H9 (cell line): ENCODE measurements around the gene CNPY2. TPM values are rescaled to one million over a fixed set of nuclear protein-coding genes. Genes with fewer than 3 reads are reported as not detected.

Experiments
- DNase-seq: peaks from one replicate; pipeline ENCODE4 v3.0.0-alpha.2; 2017
- H2AFZ ChIP-seq: one replicate; pipeline ENCODE4 v1.6.1; 2013; ENCODE audit warnings: mild to moderate bottlenecking, low read length, control low read depth, moderate library complexity
- H2AK5ac ChIP-seq: 2 replicates; pipeline ENCODE4 v1.6.1; 2013; ENCODE audit warnings: low read length, control low read depth, mixed read lengths; ENCODE audit not compliant: insufficient read length
- H2BK120ac ChIP-seq: one replicate; pipeline ENCODE4 v1.6.1; 2013; ENCODE audit warnings: low read depth, mild to moderate bottlenecking, low read length, control low read depth, inconsistent platforms; ENCODE audit not compliant: poor library complexity, severe bottlenecking
- H2BK12ac ChIP-seq: 2 replicates; pipeline ENCODE4 v1.6.1; 2013; ENCODE audit warnings: low read length, control low read depth, mixed read lengths, low read depth; ENCODE audit not compliant: insufficient read length
- H2BK15ac ChIP-seq: 2 replicates; pipeline ENCODE4 v1.6.1; 2013; ENCODE audit warnings: low read depth, low read length, control low read depth
- H2BK20ac ChIP-seq: one replicate; pipeline ENCODE4 v1.6.1; 2013; ENCODE audit warnings: low read depth, mild to moderate bottlenecking, low read length, control low read depth, inconsistent platforms; ENCODE audit not compliant: poor library complexity, severe bottlenecking
- H2BK5ac ChIP-seq: 2 replicates; pipeline ENCODE4 v1.6.1; 2013; ENCODE audit warnings: low read length, control low read depth, mixed read lengths; ENCODE audit not compliant: insufficient read length
- H3K14ac ChIP-seq: 2 replicates; pipeline ENCODE4 v1.6.1; 2013; ENCODE audit warnings: low read length, control low read depth; ENCODE audit not compliant: insufficient read depth
- H3K18ac ChIP-seq: 2 replicates; pipeline ENCODE4 v1.6.1; 2013; ENCODE audit warnings: low read depth, mild to moderate bottlenecking, mixed read lengths, low read length, control low read depth; ENCODE audit not compliant: insufficient read length
- H3K23ac ChIP-seq: 2 replicates; pipeline ENCODE4 v1.6.1; 2013; ENCODE audit warnings: low read length, control low read depth, mixed read lengths, low read depth; ENCODE audit not compliant: insufficient read length
- H3K23me2 ChIP-seq: 2 replicates; pipeline ENCODE4 v1.6.1; 2013; ENCODE audit warnings: low read depth, mild to moderate bottlenecking, mixed read lengths, low read length, control low read depth; ENCODE audit not compliant: insufficient read length, poor library complexity, severe bottlenecking
- H3K27ac ChIP-seq: 2 replicates; pipeline ENCODE4 v1.5.1; 2013; ENCODE audit warnings: low read length, control low read depth, mixed read lengths, low read depth; ENCODE audit not compliant: insufficient read length
- H3K27me3 ChIP-seq: 2 replicates; pipeline ENCODE4 v1.6.1; 2013; ENCODE audit warnings: low read length, control low read depth, inconsistent platforms; ENCODE audit not compliant: insufficient read depth
- H3K4ac ChIP-seq: 2 replicates; pipeline ENCODE4 v1.6.1; 2013; ENCODE audit warnings: low read depth, mild to moderate bottlenecking, control low read depth, inconsistent platforms, low read length, moderate library complexity
- H3K4me1 ChIP-seq: 2 replicates; pipeline ENCODE4 v1.6.1; 2013; ENCODE audit warnings: low read length, control low read depth, inconsistent platforms; ENCODE audit not compliant: insufficient read depth
- H3K4me2 ChIP-seq: 2 replicates; pipeline ENCODE4 v1.6.1; 2013; ENCODE audit warnings: low read length, control low read depth, mixed read lengths; ENCODE audit not compliant: insufficient read length, insufficient read depth
- H3K56ac ChIP-seq: 2 replicates; pipeline ENCODE4 v1.6.1; 2013; ENCODE audit warnings: low read depth, mild to moderate bottlenecking, mixed read lengths, low read length, control low read depth; ENCODE audit not compliant: insufficient read length
- H3K79me1 ChIP-seq: 2 replicates; pipeline ENCODE4 v1.6.1; 2013; ENCODE audit warnings: low read depth, mild to moderate bottlenecking, moderate library complexity, low read length, control low read depth, inconsistent platforms; ENCODE audit not compliant: insufficient read depth, poor library complexity, severe bottlenecking
- H3K79me2 ChIP-seq: 2 replicates; pipeline ENCODE4 v1.6.1; 2013; ENCODE audit warnings: low read length, control low read depth, inconsistent platforms; ENCODE audit not compliant: insufficient read depth
- H3K9ac ChIP-seq: 2 replicates; pipeline ENCODE4 v1.6.1; 2013; ENCODE audit warnings: low read length, control low read depth, mixed read lengths; ENCODE audit not compliant: insufficient read length; ENCODE audit errors: extremely low read depth
- H3K9me3 ChIP-seq: one replicate; pipeline ENCODE4 v1.6.1; 2013; ENCODE audit warnings: low read depth, low read length, inconsistent platforms; ENCODE audit not compliant: control insufficient read depth
- H3T11ph ChIP-seq: one replicate; pipeline ENCODE4 v1.6.1; 2013; ENCODE audit warnings: mild to moderate bottlenecking, low read length, control low read depth, inconsistent platforms
- H4K20me1 ChIP-seq: one replicate; pipeline ENCODE4 v1.6.1; 2013; ENCODE audit not compliant: control insufficient read depth, insufficient read length, insufficient read depth
- H4K5ac ChIP-seq: 2 replicates; pipeline ENCODE4 v1.6.1; 2013; ENCODE audit warnings: low read depth, mild to moderate bottlenecking, mixed read lengths, low read length, control low read depth; ENCODE audit not compliant: insufficient read length
- H4K8ac ChIP-seq: replicated peaks from 2 replicates; pipeline ENCODE4 v1.6.1; 2013; ENCODE audit warnings: low read length, control low read depth, mixed read lengths, low read depth; ENCODE audit not compliant: insufficient read length
- H4K91ac ChIP-seq: 2 replicates; pipeline ENCODE4 v1.6.1; 2013; ENCODE audit warnings: low read depth, mild to moderate bottlenecking, moderate library complexity, mixed read lengths, low read length, control low read depth; ENCODE audit not compliant: insufficient read length
- H3K27ac Mint-ChIP-seq, 3 experiments: 2 replicates in 2 of 3; 3 replicates in 1 of 3; pipeline ENCODE4 v1.8.0; 2020 to 2021; ENCODE audit warnings: mixed read lengths in 3 of 3, mild to moderate bottlenecking in 1 of 3, moderate library complexity in 1 of 3
- H3K27me3 Mint-ChIP-seq: 2 replicates; pipeline ENCODE4 v1.8.0; 2021; ENCODE audit warnings: low read depth, mild to moderate bottlenecking, moderate library complexity, mixed read lengths
- H3K36me3 Mint-ChIP-seq, 3 experiments: 2 replicates in 2 of 3; 3 replicates in 1 of 3; pipeline ENCODE4 v1.8.0; 2020 to 2021; ENCODE audit warnings: low read depth in 3 of 3, mixed read lengths in 3 of 3; ENCODE audit not compliant: insufficient read depth in 1 of 3
- H3K4me1 Mint-ChIP-seq, 2 experiments: 2 replicates each; pipeline ENCODE4 v1.8.0; 2020; ENCODE audit warnings: mixed read lengths in 2 of 2
- H3K4me3 Mint-ChIP-seq, 2 experiments: 2 replicates in 1 of 2; 3 replicates in 1 of 2; pipeline ENCODE4 v1.8.0; 2020 to 2021; ENCODE audit warnings: mild to moderate bottlenecking in 2 of 2, mixed read lengths in 2 of 2, moderate library complexity in 1 of 2
- H3K9me3 Mint-ChIP-seq, 2 experiments: 2 replicates in 1 of 2; 3 replicates in 1 of 2; pipeline ENCODE4 v1.8.0; 2020; ENCODE audit warnings: mild to moderate bottlenecking in 2 of 2, mixed read lengths in 2 of 2, moderate library complexity in 1 of 2
- WGBS: extraction: QIAGEN DNeasy Blood & Tissue Kit; methylation state at CpG from one replicate; pipeline ENCODE4 v1.1.7; 2013; ENCODE audit warnings: missing lambda C conversion rate, low lambda C conversion rate, mixed read lengths; ENCODE audit not compliant: insufficient read length; ENCODE audit errors: extremely low coverage; 5-methylcytosine and 5-hydroxymethylcytosine counted together
- total RNA-seq: library from RNA; stranded (reverse); gene quantifications from 2 replicates; pipeline ENCODE4 v1.2.1, GENCODE V29; 2021
- TF ChIP-seq, protein P1 (sequence below): fragments of 200-600 bp; sonication (generic); conservative IDR thresholded peaks from 3 replicates; pipeline ENCODE4 v1.8.0; 2021; ENCODE audit warnings: antibody characterized with exemption, mild to moderate bottlenecking

Gene CNPY2
- total RNA-seq, 1 experiment from 2014 or later = 221 TPM

DNA sequence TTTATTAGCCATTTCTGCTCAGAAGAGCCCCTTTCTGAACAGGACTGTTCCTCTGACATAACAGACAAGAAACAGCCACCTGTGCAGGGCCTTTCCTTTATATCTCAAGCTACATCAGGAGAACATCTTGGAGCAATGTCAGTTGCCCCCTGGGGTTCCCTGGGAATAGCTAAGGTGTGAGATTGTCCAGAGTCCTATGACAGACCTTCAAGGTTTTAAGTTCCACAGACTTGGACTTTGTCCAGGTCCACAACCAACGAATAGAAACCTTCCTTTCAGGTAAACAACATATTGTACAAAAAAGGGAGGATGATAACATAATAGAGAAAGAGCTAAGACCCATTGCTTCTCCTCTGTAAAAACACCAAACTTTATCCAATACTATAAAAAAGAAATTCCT lies 25.8 kb upstream of the CNPY2 start:
- Histone ChIP-seq H2BK120ac (no peak overlapping the region), H3K27ac (no peak overlapping the region), H3K27me3 (no peaks in the 10 kb centered on the region), H3K23ac (no peak overlapping the region), H4K20me1 (no peaks in the 10 kb centered on the region), H2BK15ac (no peak overlapping the region), H3K79me2 (no peaks in the 10 kb centered on the region), H3K79me1 (no peaks in the 10 kb centered on the region), H3T11ph (no peak overlapping the region), H3K18ac (no peak overlapping the region), H3K9ac (no peak overlapping the region), H4K91ac (no peak overlapping the region), H2BK12ac (no peak overlapping the region), H3K9me3 (no peaks in the 10 kb centered on the region), H3K4me1 (peaks cover 21% of the 10 kb centered on the region), H2AFZ (no peak overlapping the region), H4K8ac (no peak overlapping the region), H3K14ac (no peak overlapping the region), H4K5ac (no peak overlapping the region), H3K56ac (no peak overlapping the region), H2BK5ac (no peak overlapping the region), H3K4me2 (no peak overlapping the region), H3K23me2 (no peaks in the 10 kb centered on the region), H2BK20ac (no peak overlapping the region), H2AK5ac (no peak overlapping the region), H3K4ac (no peak overlapping the region)
- Mint-ChIP-seq H3K36me3 (peaks cover 2 to 41% (median 28%) of the 10 kb centered on the region in 3 experiments; a peak in 6 of 7 replicates), H3K4me3 (no peak overlapping the region), H3K27me3 (peaks cover 11% of the 10 kb centered on the region), H3K27ac (no peak overlapping the region), H3K9me3 (no peaks in the 10 kb centered on the region), H3K4me1 (peaks cover 27 to 30% of the 10 kb centered on the region in 2 experiments)
- TF ChIP-seq, protein P1, sequence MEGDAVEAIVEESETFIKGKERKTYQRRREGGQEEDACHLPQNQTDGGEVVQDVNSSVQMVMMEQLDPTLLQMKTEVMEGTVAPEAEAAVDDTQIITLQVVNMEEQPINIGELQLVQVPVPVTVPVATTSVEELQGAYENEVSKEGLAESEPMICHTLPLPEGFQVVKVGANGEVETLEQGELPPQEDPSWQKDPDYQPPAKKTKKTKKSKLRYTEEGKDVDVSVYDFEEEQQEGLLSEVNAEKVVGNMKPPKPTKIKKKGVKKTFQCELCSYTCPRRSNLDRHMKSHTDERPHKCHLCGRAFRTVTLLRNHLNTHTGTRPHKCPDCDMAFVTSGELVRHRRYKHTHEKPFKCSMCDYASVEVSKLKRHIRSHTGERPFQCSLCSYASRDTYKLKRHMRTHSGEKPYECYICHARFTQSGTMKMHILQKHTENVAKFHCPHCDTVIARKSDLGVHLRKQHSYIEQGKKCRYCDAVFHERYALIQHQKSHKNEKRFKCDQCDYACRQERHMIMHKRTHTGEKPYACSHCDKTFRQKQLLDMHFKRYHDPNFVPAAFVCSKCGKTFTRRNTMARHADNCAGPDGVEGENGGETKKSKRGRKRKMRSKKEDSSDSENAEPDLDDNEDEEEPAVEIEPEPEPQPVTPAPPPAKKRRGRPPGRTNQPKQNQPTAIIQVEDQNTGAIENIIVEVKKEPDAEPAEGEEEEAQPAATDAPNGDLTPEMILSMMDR = no peak
- no peak for DNase-seq
- WGBS = no CpG with 5 or more reads among the region's 1 CpG
